SIG-M5 (cell line): ENCODE data around the gene SPAG17.

Experiments
- DNase-seq: peaks from one replicate; lab custom pipeline; 2025; lab: John Stamatoyannopoulos, UW

Gene SPAG17

GRCh38 chr1:118118873-118119463 lies 66.1 kb downstream of the SPAG17 start:
- no peak for DNase-seq

- no peak for DNase-seq
Measured at GRCh38 chr1:118118469-118118868, 66.6 kb downstream of the SPAG17 start.

- DNase-seq, result no peak
Measured at GRCh38 chr1:118117521-118117920, 67.5 kb downstream of the SPAG17 start.

- DNase-seq, result no peak
Measured at GRCh38 chr1:118116909-118117308, 68.1 kb downstream of the SPAG17 start.

GRCh38 chr1:118116401-118116800 lies 68.6 kb downstream of the SPAG17 start:
- no peak for DNase-seq

GRCh38 chr1:118115567-118116295 lies 69.3 kb downstream of the SPAG17 start:
- DNase-seq, result no peak

GRCh38 chr1:118113261-118113660 lies 71.8 kb downstream of the SPAG17 start:
- DNase-seq, result no peak

GRCh38 chr1:118110580-118110979 lies 74.4 kb downstream of the SPAG17 start:
- no peak for DNase-seq

GRCh38 chr1:118104951-118105350 lies 80.1 kb downstream of the SPAG17 start:
- DNase-seq, result no peak

- no peak for DNase-seq
Measured at GRCh38 chr1:118102445-118102844, 82.6 kb downstream of the SPAG17 start.

GRCh38 chr1:118101999-118102398 lies 83.0 kb downstream of the SPAG17 start:
- no peak for DNase-seq

- no peak for DNase-seq
Measured at GRCh38 chr1:118101515-118101844, 83.5 kb downstream of the SPAG17 start.

- DNase-seq, result no peak
Measured at GRCh38 chr1:118100686-118101514, 84.1 kb downstream of the SPAG17 start.

GRCh38 chr1:118099686-118100085 lies 85.3 kb downstream of the SPAG17 start:
- no peak for DNase-seq

- DNase-seq, result no peak
Measured at GRCh38 chr1:118097622-118098348, 87.2 kb downstream of the SPAG17 start.

- no peak for DNase-seq
Measured at GRCh38 chr1:118093017-118093416, 92.0 kb downstream of the SPAG17 start.

GRCh38 chr1:118090130-118090529 lies 94.9 kb downstream of the SPAG17 start:
- no peak for DNase-seq

GRCh38 chr1:118085365-118085764 lies 99.7 kb downstream of the SPAG17 start:
- DNase-seq, result no peak

- DNase-seq, result no peak
Measured at GRCh38 chr1:118084400-118084799, 100.6 kb downstream of the SPAG17 start.

GRCh38 chr1:118082984-118083383 lies 102.0 kb downstream of the SPAG17 start:
- DNase-seq, result no peak

GRCh38 chr1:118081387-118081786 lies 103.6 kb downstream of the SPAG17 start:
- no peak for DNase-seq

GRCh38 chr1:118077331-118078045 lies 107.5 kb downstream of the SPAG17 start:
- no peak for DNase-seq
